K562 (cell line): ENCODE results near the gene SLC29A3. TPM values are rescaled to one million over a fixed set of nuclear protein-coding genes. Genes with fewer than 3 reads are reported as not detected.

Source experiments
- ATF4 ChIP-seq: fragments of 450-650 bp; formaldehyde crosslinking; IDR thresholded peaks from 2 replicates; pipeline ENCODE4 v1.4.0; 2022; ENCODE audit warnings: mild to moderate bottlenecking, moderate library complexity
- ATF6 ChIP-seq: sonication (generic); formaldehyde crosslinking; IDR thresholded peaks from 2 replicates; pipeline ENCODE4 v1.4.0; 2020; ENCODE audit warnings: mild to moderate bottlenecking, missing genetic modification reagents
- CREB3 ChIP-seq: fragments of 450-650 bp; conservative IDR thresholded peaks from 2 replicates; pipeline ENCODE4 v1.6.1; 2016; ENCODE audit warnings: missing genetic modification characterization, low read depth, mild to moderate bottlenecking, missing compliant biosample characterization, moderate library complexity
- ILF3 ChIP-seq: fragments of 450-650 bp; IDR thresholded peaks from 2 replicates; pipeline ENCODE4 v1.6.1; 2018; ENCODE audit warnings: antibody characterized with exemption, mild to moderate bottlenecking, moderate library complexity, borderline replicate concordance
- MCM7 ChIP-seq, 2 experiments: fragments of 450-650 bp; IDR thresholded peaks; 2 replicates each; pipeline ENCODE4 v1.6.1; 2016 to 2018
- MGA ChIP-seq: fragments of 450-650 bp; IDR thresholded peaks from 2 replicates; pipeline ENCODE4 v1.6.1; 2016; ENCODE audit warnings: mild to moderate bottlenecking, moderate library complexity
- NCOA4 ChIP-seq: fragments of 450-650 bp; IDR thresholded peaks from 2 replicates; pipeline ENCODE4 v1.6.1; 2018; ENCODE audit warnings: mild to moderate bottlenecking; ENCODE audit not compliant: partially characterized antibody
- PHB2 ChIP-seq: fragments of 450-650 bp; IDR thresholded peaks from 2 replicates; pipeline ENCODE4 v1.6.1; 2017; ENCODE audit warnings: low read depth
- PHTF2 ChIP-seq: fragments of 250-450 bp; sonication (Bioruptor Pico); IDR thresholded peaks from 2 replicates; pipeline ENCODE4 v1.5.0; 2021; ENCODE audit warnings: mild to moderate bottlenecking
- SPI1 ChIP-seq: IDR thresholded peaks from 2 replicates; pipeline ENCODE4 v1.6.1; 2011; ENCODE audit warnings: low read depth, low read length, control low read depth, borderline replicate concordance
- TAF15 ChIP-seq: fragments of 200-400 bp; formaldehyde crosslinking; IDR thresholded peaks from 2 replicates; pipeline ENCODE4 v1.6.1; 2017; ENCODE audit warnings: mild to moderate bottlenecking, low read depth, low read length, moderate library complexity
- THAP7 ChIP-seq: fragments of 250-450 bp; sonication (Bioruptor Pico); IDR thresholded peaks from 2 replicates; pipeline ENCODE4 v1.5.0; 2021
- ZNF174 ChIP-seq: fragments of 250-450 bp; sonication (Bioruptor Pico); IDR thresholded peaks from 2 replicates; pipeline ENCODE4 v1.4.0; 2020; ENCODE audit warnings: mild to moderate bottlenecking
- polyA plus RNA-seq, 8 experiments: library from polyadenylated mRNA; depleted of rRNA in 4 of 8; stranded (reverse) in 5 of 8; unstranded in 3 of 8; fragments of >200 nt; fragmentation: Nextera tagmentation in 2 of 8; fragmentation: Illumina TruSeq in 1 of 8; extraction: Ambion mirVana in 2 of 8; extraction: Trizol in 1 of 8; gene quantifications; 2 replicates each; pipeline versions ENCODE4 v1.2.1 to v1.2.3, GENCODE V29; 2011 to 2014; ENCODE audit warnings: inconsistent platforms in 1 of 8, missing spikeins in 1 of 8
- total RNA-seq, 7 experiments: library from RNA; depleted of rRNA in 6 of 7; stranded (reverse); fragments of >200 nt in 6 of 7; fragmentation: Illumina TruSeq in 2 of 7; extraction: Trizol in 2 of 7; gene quantifications; 2 replicates each; pipeline versions ENCODE4 v1.2.1 to v1.2.3, GENCODE V29; 2011 to 2021; ENCODE audit warnings: low replicate concordance in 1 of 7

The SLC29A3 gene
- total and polyA plus RNA-seq, 9 of the 15 experiments (the other 6 are each of a cell fraction or from before 2014, with no cell fraction given) = 2.1 to 10.7 (median 4.6) TPM

- no peak for TF ChIP-seq CREB3 (tag)
- peak; percentile 59; the same call in 1 of the 2 replicates for TF ChIP-seq SPI1
- no peak for TF ChIP-seq PHTF2 (CRISPR knock-in tag)
- no peak for TF ChIP-seq TAF15
- TF ChIP-seq ATF6 = no peak
- TF ChIP-seq PHB2 = no peak
- no peak for TF ChIP-seq MCM7 (IDR thresholded peaks at IDR 0.05)
- no peak for TF ChIP-seq ZNF174 (CRISPR knock-in tag)
- no peak for TF ChIP-seq NCOA4
- no peak for TF ChIP-seq ILF3
- no peak for TF ChIP-seq ATF4 (CRISPR knock-in tag)
- no peak for TF ChIP-seq THAP7 (CRISPR knock-in tag)
- no peak for TF ChIP-seq MGA
Observed at GRCh38 chr10:71343392-71343773, 24.3 kb downstream of the SLC29A3 start (continued).
